GM18517 (cell line): ENCODE measurements around the gene UBR4.
A peak's percentile ranks its signal among the peaks of the same experiment; 100 is the strongest.
"Not testable (repeated sequence)": the region's sequence is repeated elsewhere in the genome, so short reads cannot be mapped to it uniquely, and the experiment has no call there.

Experiments
- ATAC-seq: cut with Tn5 transposase; IDR thresholded peaks from one replicate; pipeline ENCODE4 v1.9.1; 2021; ENCODE audit warnings: mild to moderate bottlenecking, moderate library complexity; ENCODE audit not compliant: unreplicated experiment

Gene UBR4

DNA sequence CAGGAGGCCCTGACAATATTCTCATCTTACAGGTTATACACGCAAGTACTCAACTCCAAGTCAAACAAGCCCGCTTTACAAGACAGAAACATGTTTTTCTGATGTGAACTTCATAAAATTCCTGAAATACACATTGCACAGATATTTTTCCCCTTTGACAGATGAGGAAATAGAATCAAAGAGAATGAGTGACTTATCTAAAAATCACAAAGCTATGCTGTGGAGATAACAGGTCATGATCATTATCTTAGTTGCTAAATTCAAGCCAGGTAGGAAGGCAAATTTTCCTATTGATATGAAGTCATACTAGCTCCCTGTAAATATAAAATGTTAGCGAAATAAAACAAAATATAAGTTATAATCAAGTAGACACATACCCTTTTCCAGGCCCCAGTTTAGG is 18.3 kb downstream of the UBR4 start:
- ATAC-seq: no peak

GRCh38 chr1:19190468-19190867 is 19.6 kb downstream of the UBR4 start:
- ATAC-seq: no peak

DNA sequence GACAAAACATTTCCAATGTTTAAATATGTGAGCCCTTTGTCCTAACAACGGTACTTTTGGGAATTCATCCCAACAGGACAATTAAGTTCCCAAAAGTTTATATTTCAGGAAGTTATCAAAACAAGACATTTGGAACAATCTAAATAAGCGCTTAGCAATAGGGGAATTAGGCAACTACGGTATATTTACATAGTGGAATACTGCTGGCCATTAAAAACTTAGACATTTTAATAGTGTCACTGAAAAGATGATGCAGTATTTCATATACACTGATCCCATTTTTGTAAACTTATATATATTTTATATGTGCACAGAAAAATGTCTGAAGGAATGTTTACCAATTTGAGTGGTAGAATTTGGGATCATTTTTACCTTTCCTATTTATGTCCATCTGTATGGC is 20.8 kb downstream of the UBR4 start:
- ATAC-seq: no peak

DNA sequence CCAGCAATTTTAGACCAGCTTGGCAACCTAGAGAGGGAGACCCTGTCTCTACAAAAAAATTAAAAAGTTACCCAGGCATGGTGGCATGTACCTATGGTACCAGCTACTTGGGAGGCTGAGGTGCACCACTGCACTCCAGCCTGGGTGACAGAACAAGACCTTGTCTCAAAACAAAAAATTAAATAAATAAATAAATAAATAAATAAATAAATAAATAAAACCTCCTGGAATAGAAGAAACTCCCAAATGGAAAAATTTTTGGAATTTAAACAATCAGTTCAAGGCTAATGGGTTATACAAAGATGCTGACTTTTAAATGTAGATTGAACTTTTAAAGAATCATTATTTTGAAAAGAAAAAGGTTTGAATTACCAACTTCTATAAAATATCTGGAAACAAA is 22.2 kb downstream of the UBR4 start:
- ATAC-seq: no peak

DNA sequence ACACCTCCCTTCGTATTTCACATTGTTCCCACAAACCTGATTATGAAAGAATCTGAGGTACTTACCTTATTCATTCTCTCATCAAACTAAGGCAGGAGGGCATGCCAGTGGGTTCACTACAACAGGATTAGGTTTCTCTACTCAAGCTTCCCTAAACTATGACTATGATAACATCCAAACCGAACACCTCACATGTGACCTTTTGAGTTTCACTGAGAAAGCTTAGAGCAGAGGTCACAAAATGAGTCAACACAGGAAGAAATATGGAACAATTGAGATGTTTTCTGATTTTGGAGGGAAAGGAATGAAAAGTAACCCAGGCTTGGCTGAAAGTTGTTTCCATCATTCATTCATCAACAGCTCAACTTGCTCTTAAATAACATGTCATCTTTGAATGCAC is 24.1 kb downstream of the UBR4 start:
- ATAC-seq: no peak

DNA sequence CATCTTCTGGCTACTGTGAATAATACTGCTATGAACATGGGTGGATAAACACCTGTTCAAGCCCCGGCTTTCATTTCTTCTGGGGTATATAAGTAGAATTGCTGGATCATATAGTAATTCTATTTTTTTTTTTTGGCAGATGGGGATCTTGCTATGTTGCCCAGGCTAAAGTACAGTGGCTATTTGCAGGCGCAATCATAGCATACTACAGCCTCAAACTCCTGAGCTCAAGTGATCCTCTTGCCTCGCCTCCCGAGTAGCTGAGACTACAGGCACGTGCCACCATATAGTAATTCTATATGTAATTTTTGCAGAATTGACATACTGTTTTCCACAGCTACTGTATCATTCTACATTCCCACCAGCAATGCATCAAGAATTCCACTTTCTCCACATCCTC is 27.8 kb downstream of the UBR4 start:
- no peak for ATAC-seq

GRCh38 chr1:19180265-19180657 is 29.8 kb downstream of the UBR4 start:
- ATAC-seq: not testable (repeated sequence)

DNA sequence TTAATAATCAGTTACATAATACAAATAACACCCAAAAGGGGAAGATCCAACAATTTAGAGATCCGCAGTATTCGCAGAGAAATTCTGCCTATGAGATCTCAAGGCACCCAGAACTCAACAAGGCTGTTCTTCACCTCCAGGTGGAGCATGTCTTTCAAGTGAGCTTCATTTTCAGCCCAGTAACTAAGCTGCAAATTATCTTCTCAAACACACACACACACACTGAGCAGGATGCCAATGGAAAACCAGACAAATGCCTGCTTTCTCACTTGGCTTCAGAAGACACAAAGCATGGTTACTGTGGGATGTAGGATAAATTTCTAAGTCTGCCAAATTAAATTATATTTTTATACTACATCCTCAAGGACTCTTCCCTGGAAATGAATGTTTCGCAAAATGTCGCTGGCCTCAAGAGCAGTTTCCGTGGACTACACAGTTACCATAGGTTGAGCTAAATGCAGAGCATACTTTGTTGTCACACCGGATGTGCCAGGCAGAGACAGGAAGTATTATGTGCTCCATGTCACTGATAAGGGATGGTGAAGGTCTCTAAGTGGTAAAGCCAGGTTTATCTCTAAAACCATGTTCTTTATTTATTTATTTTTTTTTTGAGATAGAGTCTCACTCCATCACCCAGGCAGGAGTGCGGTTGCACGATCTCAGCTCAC is 30.3 kb downstream of the UBR4 start:
- no peak for ATAC-seq

DNA sequence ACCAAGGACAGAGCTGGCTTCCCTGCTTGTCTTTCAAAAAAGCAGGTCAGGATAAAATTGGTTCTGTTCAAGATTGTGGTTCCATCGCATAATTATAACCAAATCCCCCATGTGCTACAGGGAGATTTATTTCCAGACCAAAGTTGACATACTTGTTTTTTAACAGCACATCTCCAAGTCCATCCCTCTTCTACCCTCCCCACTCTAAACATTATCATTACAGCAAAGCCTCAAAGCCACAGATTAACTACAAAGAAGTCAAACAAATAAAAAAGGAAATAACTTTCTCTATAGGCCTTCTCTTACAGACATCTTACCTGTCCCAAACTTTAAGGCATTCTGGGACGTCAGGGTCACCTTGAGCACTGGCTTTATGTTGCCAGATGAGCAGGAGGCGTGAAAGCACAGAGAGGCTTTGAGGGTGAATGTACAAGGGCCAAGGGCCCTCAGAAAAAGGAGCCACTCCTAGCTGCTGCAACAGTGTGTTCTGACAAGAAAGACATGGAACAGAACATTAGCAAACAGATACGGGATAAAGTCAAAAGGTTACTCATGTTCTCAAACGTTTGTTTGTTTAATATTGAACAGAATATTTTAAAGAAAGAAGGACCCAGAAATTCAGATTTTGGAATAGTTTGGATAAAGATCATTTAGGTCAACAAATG is 31.2 kb downstream of the UBR4 start:
- no peak for ATAC-seq

- no peak for ATAC-seq
Observed at GRCh38 chr1:19177811-19178210, 32.3 kb downstream of the UBR4 start.

GRCh38 chr1:19169642-19170041 is 40.4 kb downstream of the UBR4 start:
- peak; percentile 63 for ATAC-seq

- ATAC-seq: no peak
Observed at GRCh38 chr1:19167140-19167539, 42.9 kb downstream of the UBR4 start.

DNA sequence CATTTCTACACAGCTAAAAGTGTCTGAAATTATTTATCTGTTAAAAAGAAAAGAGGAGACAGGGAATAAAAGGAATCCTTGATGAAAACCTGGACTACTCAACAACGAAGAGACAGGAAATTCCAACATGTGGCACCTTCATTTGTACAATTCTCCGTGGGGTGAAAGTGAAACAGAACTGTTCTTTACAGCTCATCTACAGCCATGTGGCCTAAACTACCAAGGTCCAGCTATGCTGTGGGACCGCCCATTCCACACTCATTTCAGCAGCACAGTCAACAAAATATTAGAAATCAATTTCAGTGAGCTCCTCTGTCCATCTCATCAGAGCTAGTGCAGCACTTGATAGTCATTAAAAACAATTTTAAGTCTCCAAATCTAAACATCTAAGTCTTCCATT is 44.0 kb downstream of the UBR4 start:
- no peak for ATAC-seq

GRCh38 chr1:19165501-19165900 is 44.6 kb downstream of the UBR4 start:
- ATAC-seq: no peak

- ATAC-seq: no peak
Observed at GRCh38 chr1:19164274-19165015, 45.6 kb downstream of the UBR4 start.

DNA sequence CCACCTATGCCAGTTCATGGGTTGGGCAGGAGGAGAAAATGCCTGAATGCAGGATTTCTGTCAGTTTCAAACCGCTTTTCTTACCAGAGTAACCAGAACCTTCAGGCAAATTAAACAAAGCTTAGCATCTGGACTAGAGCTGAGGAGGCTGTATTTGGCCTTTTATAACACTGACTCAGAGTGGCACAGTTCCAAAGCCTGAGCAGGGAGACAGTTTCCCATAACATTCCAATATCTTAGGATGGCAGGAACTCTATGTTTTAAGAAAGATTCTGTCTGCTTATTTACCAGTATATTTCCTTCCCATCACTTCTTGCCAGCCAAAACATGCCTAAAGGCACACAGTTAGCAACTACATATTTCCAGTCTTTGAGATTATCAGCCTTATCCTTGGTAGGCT is 46.8 kb downstream of the UBR4 start:
- ATAC-seq: no peak

GRCh38 chr1:19160831-19161230 is 49.2 kb downstream of the UBR4 start:
- ATAC-seq: no peak

DNA sequence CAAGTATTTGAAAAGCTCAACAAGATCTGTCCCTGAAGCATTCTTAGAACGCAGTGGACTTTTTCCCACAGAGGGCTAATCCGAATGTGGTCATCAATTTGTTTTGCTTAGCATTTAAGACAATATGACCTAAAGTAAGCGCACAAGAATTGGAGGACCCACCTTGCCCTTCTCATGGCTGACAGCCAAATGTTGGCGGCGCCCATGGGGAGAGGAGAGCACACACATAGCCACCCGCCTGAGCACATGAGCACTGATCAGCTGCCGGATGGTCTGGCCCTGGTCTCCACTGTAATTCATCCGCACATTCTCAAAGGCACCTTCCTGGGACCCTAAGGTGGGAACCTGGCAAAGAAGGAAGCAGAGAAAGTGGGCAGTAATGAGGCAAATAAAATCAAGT is 52.4 kb downstream of the UBR4 start:
- no peak for ATAC-seq

DNA sequence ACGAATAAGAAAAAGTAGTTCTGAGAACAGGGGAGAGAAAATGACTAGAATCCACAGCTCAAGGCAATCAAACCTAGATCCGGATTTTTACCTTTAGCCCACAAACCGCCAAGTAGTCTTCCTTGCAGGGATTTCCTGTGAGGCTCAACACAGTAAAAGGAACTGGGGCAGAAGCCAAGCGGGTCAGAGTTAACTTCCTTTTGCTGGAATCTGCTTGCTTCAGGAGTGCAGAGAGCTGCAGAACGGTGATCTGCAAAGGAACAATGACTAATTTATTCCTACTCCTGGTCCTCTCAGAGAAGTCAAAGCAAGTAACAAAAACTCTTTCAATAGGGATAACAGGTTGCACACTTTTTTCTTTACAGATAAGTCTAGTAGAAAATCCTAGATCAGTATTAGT is 53.4 kb downstream of the UBR4 start:
- no peak for ATAC-seq

DNA sequence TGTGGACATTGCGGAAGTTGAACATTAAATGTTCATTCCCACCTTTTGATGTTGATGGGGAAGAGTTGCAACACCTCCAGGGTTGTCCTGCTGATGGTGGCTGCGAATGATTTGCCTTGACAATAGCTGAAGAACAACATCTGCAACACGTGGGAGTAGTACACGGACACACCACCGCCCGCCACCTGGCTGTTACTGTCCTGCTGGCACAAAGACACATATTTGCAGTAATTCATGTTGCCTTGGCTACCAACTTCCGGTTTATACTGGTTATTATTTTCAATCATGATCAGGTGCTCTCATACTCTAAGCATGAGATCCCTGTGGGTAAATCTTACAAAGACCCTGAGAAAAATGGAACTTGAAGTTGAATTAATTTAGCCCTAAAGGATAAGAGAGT is 55.2 kb downstream of the UBR4 start:
- ATAC-seq: no peak

GRCh38 chr1:19153169-19153568 is 56.9 kb downstream of the UBR4 start:
- no peak for ATAC-seq

DNA sequence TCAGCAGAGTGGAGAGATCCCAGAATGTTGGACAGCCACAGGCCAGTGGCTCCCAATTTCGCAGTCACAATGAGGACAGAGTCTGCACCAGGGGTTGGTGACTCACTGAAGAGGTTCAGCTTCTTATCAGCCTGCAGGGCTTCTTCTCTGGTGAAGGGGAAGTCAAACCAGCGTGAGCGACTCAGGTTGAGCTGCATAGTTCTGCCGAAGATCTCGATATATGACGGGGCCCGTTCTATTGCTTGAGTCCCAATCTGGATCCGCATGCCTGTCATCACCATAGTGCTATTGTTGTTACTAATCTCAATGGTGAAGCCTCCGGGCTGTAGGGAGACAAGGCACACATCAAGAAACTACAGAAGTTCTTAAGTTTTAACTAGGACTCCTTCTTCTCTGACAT is 58.5 kb downstream of the UBR4 start:
- ATAC-seq: no peak
